HG03039 (cell line): ENCODE results near the gene OR5J2.
"Not testable (repeated sequence)": the region's sequence is repeated elsewhere in the genome, so short reads cannot be mapped to it uniquely, and the experiment has no call there.

Experiments
- ATAC-seq: cut with Tn5 transposase; IDR thresholded peaks from one replicate; pipeline ENCODE4 v1.9.1; 2021; ENCODE audit warnings: mild to moderate bottlenecking, moderate library complexity; ENCODE audit not compliant: unreplicated experiment

The OR5J2 gene

DNA sequence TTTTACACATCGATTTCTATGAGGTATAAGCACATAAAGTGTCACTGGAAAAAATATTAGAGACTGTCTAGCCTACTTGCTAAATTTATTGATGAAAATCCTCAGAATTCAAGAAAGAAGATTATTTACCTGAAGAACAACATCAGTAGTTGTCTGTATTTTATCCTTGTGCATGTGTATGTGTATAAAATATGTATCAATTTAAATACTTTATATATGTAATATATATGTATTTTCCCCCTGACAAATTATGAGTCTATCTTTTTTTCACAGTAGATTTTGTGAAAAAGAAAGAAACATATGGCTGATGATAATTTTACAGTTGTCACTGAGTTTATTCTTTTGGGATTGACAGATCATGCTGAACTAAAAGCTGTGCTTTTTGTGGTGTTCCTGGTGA is at the start of gene OR5J2:
Gene OR5J2, plus strand, starts transcription at position 301 of the 400 bp plus-strand sequence. Its CDS starts 0 bp downstream, at position 301.
- ATAC-seq = no peak

DNA sequence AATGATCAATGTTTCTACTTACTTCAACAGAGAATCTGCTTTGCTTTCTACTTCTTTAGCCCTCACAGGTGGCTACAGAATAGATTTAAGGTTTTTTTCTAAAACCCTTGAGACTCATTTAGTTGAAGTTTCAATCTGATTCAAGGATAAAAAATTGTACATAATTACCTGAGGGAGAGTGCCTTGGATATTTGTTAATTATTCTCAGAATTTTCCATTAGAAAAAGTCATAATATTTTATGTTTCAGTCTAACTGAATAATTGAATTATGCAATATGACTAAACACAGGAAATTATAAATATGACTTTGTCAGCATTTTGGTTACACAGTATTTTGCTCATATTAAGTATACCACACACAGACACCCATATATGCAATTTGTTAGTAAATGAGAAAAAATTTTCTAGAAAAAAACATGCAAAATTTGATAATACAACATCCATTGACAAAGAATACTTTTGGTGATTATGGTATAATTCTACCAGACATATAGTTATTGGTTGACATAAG is 36.2 kb upstream of the OR5J2 start, which contains the start of gene OR8J3:
Gene OR8J3, minus strand, starts transcription at position 51 of the 511 bp plus-strand sequence. CDS start 2,483 bp downstream, outside the sequence.
- no peak for ATAC-seq

DNA sequence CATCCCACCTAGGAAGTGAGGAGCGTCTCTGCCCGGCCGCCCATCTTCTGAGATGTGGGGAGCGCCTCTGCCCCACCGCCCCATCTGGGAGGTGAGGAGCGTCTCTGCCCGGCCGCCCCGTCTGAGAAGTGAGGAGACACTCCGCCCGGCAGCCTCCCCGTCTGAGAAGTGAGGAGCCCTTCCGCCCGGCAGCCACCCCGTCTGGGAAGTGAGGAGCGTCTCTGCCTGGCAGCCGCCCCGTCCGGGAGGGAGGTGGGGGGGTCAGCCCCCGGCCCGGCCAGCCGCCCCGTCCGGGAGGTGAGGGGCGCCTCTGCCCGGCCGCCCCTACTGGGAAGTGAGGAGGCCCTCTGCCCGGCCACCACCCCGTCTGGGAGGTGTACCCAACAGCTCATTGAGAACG is 32.7 kb upstream of the OR5J2 start:
- not testable (repeated sequence) for ATAC-seq

DNA sequence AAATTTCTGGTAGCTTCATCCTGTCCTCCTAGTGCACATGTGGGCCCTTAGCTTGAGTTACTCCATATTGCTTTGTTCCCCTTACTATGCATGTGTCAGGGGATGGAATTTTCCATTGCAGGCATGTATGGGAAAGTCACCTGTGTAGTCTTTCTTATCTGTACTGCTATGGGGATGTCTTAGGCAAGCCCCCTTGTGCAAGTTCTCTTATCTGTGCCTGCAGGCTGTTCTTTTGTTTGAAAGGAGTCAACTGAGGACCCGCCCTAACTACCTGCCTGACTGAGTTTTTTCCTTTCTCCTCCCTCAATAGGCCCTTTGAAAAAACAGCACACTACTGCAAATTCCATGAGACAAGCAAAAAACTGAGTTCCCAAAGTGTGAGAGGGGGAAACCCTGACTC is 25.0 kb upstream of the OR5J2 start:
- no peak for ATAC-seq

DNA sequence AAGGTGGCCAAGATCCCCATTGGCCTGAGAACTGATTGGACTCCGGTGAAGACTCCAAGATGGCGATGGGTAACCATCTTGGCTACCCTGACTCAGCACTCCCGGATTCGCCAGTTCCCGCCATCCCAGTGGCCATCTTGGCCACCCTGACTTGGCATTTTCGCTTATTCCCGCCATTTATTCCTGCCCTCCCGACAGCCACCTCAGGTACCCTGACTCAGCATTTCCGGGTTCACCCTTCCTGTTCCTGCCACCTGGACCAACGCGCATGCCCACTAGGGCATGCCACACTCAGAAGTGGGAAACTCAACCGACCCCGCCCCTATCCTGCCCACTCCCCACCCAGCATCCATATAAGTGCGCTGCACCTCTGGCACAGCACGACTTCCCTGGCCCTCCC is 24.1 kb upstream of the OR5J2 start:
- no peak for ATAC-seq

DNA sequence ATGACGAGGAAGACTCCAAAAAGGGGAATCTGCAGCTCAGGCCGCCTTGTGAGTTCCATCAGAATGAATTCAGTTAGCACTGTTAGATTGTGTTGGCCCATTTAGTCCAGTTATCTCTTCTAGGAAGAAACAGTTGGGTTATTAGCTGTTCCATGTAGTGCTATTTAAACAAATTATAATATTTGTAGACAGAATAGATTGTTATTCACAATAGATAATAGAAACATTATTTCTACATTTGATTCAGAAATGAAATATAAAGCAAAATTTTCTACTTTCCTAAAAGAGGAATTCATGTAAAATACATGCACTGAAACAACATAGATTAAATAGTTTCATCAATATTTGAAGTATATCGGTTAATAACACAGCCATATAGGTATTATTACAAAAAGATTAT is 16.2 kb upstream of the OR5J2 start, which contains the start of gene OR8K5:
Gene OR8K5, minus strand, starts transcription at position 101 of the 400 bp plus-strand sequence. Its CDS starts 0 bp downstream, at position 101.
- no peak for ATAC-seq

DNA sequence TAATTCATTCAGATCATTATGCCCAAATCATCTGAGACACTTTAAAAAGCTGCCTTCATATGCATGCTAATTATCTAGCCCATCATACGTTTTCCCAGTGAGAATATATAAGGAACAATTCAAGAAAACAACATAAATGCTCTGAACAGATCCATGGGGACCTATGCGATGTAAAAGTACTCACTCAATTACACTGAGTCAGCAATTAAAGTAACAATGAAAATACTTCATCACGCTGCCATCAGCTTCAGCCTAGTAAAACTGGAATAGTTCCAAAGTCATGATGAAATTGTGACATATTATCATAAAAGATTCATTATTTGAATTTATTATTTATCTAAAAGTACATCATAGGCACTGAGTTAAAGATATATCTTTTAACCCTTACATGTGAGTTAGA is 12.6 kb upstream of the OR5J2 start:
- ATAC-seq = no peak

DNA sequence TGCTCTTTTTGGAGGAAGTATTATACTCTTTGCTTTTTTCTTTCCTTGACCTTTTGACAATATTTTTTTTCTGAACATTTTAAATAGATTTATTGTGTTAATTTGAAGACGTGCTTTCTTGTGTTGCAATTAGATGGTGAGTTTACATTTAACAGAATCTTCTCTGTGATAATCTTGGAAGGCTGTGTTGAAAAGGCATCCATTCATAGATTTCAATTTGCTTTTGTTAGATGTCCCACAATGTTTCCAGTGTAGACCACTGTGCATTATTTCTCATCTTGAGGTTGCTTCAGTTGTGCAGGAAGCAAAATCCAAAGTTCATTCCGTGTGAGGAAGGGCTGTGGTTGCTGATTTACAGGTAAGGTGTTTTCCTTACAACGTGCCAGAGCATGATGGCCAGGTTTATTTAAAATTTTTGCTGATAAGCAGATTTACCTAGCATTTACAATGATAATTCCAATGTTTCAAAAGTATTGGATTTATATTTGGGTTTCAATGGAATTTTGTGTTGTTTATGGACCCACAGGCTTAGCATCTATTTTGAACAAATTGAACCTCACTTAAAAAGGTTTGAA is 4.1 kb upstream of the OR5J2 start:
- no peak for ATAC-seq

DNA sequence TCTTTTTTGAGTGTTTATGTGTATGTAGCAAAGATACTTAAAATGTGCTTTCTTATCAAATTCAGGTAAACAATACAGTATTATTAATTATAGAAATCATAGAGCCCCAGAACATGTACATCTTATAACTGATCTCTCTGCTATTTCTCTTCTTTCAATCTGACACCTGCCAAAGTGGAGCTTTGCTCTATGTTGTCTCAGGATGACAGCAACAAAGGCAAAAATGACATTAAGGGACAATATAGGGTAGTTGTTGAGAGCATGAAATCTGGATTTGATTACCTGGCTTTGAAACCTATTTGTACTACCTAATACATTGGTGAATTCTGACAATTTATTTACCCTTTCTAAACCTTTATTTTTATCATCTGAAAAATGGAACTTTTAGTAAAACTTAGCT is 7.0 kb downstream of the OR5J2 start:
- ATAC-seq = no peak

DNA sequence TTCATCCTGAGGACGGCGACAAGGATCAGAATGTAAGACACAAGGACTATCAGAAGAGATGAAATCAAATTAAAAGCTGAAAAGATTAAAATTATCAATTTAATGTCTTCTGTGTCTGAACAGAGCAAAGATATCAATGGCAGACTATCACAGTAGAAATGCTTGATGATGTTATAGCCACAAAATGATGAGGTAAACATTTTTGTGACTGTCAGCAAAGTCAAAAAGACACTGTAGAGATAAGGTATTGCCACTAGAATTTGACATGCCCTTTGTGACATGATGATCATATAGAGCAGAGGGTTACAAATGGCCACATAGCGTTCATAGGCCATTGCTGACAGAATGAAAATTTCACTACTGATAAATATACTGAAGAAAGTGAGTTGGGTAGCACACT is 12.2 kb downstream of the OR5J2 start:
- ATAC-seq = no peak

DNA sequence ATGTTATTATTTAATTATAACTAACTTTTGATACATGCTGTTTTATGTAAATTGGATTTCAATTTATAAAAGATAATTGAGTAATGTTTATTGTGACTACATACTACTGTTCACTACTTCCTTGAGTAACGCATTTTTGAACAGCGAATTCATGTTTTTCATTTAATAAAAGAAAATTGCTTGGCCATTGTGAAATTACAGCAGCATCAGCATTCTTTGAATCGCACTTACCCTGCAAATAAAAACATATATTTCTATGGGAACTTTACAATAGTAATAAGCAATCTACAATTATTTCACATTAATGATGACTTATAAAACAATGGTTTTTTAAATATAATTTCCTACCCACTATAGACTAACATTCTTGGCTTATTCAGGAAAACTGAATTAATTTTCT is 20.3 kb downstream of the OR5J2 start:
- ATAC-seq = no peak

DNA sequence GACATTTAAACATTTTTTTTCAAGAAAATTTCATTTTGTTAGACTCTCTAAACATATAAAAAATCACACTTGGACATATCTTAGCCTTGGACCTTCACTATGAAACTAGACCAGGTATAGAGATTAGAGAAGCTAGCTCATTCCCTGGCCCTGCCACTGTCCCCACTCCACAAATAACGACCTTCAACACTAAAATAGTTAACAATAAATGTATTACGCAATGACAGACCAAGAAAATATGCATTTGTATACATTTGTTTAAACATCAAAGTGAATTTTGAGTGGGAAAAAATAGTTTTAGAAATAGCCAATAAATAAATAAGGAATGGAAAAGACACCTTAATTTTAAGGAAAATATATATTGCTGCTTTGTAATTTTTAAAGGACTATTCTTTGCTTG is 20.9 kb downstream of the OR5J2 start:
- no peak for ATAC-seq

DNA sequence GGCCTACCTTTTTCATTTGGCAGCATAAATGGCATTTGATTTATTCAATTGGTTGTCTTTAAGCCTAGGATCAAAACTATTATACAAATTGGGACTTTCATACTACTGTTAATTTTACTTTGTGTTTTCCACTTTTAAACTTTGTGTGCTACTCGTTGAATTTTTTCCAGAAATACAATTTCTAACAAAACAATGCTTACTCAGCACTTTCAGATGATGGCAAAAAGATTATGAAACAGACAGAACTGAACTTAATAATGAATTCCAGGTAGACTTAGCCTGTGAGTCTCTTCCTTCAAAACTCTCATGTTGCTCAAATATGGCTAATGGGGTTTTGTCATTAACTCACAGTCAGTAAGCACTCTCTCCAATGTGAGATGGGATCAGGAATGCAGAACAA is 31.4 kb downstream of the OR5J2 start:
- ATAC-seq = no peak

DNA sequence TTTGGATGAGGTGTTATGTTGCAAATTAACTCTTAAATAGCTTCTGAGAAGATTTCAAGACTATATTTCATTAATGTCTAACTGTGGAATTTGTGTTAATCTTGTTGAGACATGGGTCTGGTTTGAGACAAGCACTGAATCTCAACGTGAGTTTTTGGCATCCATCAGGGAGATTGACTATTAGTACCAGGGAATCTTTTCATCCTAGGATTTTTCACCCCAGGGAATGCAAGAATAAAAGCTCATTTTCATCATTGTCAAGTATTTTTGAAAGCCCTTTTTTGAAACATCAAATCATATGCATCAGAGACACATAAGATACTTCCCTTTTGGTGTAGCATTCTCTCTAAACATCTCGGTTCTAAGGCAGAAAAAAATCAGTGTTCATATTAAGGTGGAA is 38.1 kb downstream of the OR5J2 start:
- no peak for ATAC-seq

DNA sequence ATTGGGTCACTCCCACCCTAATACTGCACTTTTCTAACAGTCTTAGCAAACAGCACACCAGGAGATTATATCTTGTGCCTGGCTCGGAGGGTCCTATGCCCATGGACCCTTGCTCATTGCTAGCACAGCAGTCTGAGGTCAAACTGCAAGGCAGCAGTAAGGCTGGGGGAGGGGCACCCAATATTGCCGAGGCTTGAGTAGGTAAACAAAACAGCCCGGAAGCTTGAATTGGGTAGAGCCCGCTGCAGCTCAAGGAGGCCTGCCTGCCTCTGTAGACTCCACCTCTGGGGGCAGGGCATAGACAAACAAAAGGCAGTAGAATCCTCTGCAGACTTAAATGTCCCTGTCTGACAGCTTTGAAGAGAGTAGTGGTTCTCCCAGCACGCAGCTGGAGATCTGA is 43.3 kb downstream of the OR5J2 start:
- ATAC-seq = not testable (repeated sequence)
